Activated naive CD4-positive, alpha-beta T cell treated with anti-CD3 and anti-CD28 coated beads, Interleukin-2, amount 50 U/mL, for 72 hours (primary cell): ENCODE measurements around the gene IFI30. TPM values are rescaled to one million over a fixed set of nuclear protein-coding genes. Genes with fewer than 3 reads are reported as not detected.
A peak's percentile ranks its signal among the peaks of the same experiment; 100 is the strongest.

Source experiments
- ATAC-seq, 2 donors: fragments of 150-1000 bp; cut with Tn5 transposase; 2 replicates each; pipeline ENCODE4 v1.10.0; 2021; ENCODE audit warnings: mild to moderate bottlenecking in 2 of 2, moderate library complexity in 2 of 2
- DNase-seq, 2 donors: peaks; one replicate each; pipeline ENCODE4 v3.0.0; 2021 to 2022; ENCODE audit warnings: low spot score in 2 of 2
- H3K27ac Mint-ChIP-seq, 2 donors: one replicate each; pipeline ENCODE4 v1.8.0; 2022; ENCODE audit warnings: mild to moderate bottlenecking in 2 of 2, mixed read lengths in 2 of 2
- H3K36me3 Mint-ChIP-seq, 2 donors: one replicate each; pipeline ENCODE4 v1.8.0; 2022; ENCODE audit warnings: mixed read lengths in 2 of 2
- H3K9me3 Mint-ChIP-seq, 2 donors: one replicate each; pipeline ENCODE4 v1.8.0; 2022; ENCODE audit warnings: mixed read lengths in 2 of 2
- total RNA-seq, 2 donors: library from RNA; stranded (reverse); gene quantifications; one replicate each; pipeline ENCODE4 v1.2.3, GENCODE V29; 2022

IFI30 gene
- 10 to 100 TPM; 28.0 to 65.3 TPM for total RNA-seq

DNA sequence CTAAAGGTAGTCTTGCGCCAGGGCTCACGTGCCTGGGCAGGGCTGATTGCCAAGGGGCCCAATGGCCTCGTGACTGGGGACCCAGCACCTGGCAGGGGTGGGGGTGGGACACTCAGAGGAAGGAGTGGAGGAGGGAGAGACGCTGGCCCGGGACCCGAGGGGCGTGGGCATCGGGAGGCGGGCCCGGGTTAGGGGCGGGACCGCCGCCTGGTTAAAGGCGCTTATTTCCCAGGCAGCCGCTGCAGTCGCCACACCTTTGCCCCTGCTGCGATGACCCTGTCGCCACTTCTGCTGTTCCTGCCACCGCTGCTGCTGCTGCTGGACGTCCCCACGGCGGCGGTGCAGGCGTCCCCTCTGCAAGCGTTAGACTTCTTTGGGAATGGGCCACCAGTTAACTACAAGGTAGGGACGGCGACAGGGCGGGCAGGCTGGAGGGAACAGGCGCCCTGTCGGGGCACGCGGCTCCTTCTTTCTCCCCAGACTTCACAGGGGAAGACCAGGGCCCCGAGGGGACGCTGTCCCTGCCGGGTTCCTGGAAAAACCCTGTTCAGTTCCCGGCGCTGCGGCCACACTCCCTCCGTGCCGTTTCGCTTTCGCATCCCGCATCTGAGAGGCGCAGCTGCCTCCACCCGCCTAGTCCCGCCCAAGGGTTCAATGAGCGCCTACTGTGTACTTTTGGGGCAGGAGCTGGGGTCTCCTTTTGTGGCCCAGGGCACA lies at the start of gene IFI30:
Gene IFI30 (plus strand): TSS at position 242 of the 717 bp plus-strand sequence. CDS start 29 bp downstream, at position 271.
- no peaks in the 10 kb centered on the region for H3K9me3 Mint-ChIP-seq
- peaks cover 0 to 19% of the 10 kb centered on the region in 2 donors for H3K36me3 Mint-ChIP-seq
- peak within 1 kb of the TSS; percentile 74 to 92 for H3K27ac Mint-ChIP-seq
- ATAC-seq: peak; percentile 80 to 89
- peak; percentile 77 to 80 for DNase-seq

DNA sequence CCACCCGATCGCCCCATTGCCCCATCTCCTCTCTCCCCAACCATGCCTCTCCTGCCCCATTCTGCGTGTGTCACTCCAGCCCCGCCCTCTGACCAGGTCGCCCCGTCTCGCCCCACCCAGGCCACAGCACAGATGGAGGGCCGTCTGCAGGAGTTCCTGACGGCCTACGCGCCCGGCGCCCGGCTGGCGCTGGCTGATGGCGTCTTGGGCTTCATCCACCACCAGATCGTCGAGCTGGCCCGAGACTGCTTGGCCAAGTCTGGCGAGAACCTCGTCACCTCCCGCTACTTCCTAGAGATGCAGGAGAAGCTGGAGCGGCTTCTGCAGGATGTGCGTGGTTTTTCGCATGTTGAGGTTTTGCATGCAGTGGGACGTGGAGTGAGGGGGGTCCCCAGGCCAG lies 49.8 kb upstream of the IFI30 start:
- H3K27ac Mint-ChIP-seq: peak overlapping the region; percentile 57 to 84
- no peak for DNase-seq
- ATAC-seq: no peak
- H3K36me3 Mint-ChIP-seq: peaks cover 4 to 5% of the 10 kb centered on the region in 2 donors
- H3K9me3 Mint-ChIP-seq: no peaks in the 10 kb centered on the region

DNA sequence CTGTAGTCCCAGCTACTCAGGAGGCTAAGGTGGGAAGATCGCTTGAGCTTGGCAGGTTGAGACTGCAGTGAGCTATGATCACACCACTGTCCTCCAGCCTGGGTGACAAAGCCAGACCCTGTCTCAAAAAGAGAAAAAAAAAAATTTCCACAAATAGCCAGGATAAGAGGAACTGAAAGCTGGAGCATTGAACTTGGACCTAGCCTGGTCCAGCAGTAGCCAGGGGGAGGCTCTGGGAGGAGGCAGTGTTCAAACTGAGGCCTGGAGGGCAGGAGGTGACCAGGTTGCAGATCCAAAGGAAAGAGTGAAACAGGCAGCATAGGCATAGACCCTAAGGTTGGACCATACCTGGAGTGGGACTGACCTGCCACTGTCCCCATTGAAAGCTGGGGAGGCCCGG lies 47.5 kb upstream of the IFI30 start:
- Mint-ChIP-seq H3K27ac (peak overlapping the region in 1 of 2 donors; percentile 87), H3K9me3 (no peaks in the 10 kb centered on the region), H3K36me3 (peaks cover 4 to 7% of the 10 kb centered on the region in 2 donors)
- DNase-seq: no peak
- ATAC-seq: no peak

DNA sequence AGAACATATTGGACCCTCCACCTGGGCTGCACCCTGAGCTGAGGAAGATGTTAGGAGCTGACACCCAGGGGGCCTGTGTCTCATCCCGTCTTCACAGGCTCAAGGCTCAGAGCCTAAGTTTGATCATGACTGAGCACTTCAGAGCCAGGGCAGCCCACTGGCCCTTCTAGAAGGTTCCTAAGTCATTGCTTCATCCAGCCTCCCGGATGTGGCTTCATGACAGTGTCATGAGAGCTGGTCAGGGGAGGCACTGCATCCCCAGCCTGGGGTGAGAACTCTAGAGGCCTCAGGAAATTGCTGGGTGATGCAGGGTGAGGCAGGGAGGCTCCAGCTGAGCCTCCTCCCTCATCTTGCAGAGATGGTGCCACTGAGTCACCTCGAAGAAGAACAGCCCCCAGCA lies 45.6 kb upstream of the IFI30 start:
- DNase-seq (no peak), ATAC-seq (peak in 1 of 2 donors; percentile 70)
- Mint-ChIP-seq H3K9me3 (no peaks in the 10 kb centered on the region), H3K27ac (peak overlapping the region; percentile 25 to 68), H3K36me3 (peaks cover 7 to 9% of the 10 kb centered on the region in 2 donors)

DNA sequence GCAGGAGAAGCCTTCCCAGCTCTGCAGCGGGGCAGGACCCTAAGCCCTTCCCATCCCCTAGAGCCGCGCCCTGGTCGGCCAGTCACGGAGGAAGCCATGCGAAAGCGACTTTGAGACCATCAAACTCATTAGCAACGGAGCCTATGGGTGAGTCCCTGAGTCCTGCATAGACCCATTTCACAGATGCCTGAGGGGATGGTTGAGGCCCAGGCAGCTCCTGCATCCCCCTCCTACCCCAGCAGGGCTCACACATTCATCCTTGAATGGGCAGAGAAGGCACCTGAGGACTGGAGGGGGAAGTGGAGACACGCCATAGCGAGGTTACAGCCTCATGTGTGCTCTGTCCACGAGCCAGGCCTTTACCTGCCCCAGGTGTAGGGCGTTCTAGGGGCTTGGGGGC lies 44.8 kb upstream of the IFI30 start:
- peaks cover 7 to 9% of the 10 kb centered on the region in 2 donors for H3K36me3 Mint-ChIP-seq
- H3K27ac Mint-ChIP-seq: peak overlapping the region in 1 of 2 donors; percentile 25
- DNase-seq: no peak
- no peaks in the 10 kb centered on the region for H3K9me3 Mint-ChIP-seq
- ATAC-seq: no peak

DNA sequence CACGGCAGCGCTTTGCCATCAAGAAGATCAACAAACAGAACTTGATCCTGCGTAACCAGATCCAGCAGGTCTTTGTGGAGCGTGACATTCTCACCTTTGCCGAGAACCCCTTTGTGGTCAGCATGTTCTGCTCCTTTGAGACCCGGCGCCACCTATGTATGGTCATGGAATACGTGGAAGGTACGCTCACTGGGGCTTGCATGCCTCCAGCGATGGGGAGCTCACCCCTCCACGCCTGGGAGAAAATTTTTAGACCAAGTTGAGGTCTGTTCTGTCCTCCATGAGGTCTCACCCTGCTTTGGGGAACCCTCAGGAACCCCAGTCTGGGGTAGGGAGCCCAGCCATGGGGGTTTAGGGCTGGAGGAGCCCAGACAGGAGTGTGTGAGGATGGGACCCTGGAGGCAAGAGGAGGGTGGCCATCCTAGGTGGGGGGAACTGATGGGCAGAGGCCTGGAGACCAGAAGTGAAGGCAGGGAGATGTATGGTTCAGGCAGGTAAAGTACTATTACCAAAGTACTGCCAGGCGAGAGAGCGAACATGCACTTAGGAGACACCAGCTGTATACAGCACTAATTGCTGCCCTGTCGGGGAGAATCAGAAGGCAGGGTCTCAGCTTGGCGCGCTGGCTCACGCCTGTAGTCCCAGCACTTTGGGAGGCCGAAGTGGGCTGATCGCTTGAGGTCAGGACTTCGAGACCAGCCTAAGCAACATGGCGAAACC lies 42.9 kb upstream of the IFI30 start:
- peak overlapping the region in 1 of 2 donors; percentile 21 for H3K27ac Mint-ChIP-seq
- ATAC-seq: no peak
- H3K36me3 Mint-ChIP-seq: peaks cover 7 to 9% of the 10 kb centered on the region in 2 donors
- no peaks in the 10 kb centered on the region for H3K9me3 Mint-ChIP-seq
- DNase-seq: no peak

DNA sequence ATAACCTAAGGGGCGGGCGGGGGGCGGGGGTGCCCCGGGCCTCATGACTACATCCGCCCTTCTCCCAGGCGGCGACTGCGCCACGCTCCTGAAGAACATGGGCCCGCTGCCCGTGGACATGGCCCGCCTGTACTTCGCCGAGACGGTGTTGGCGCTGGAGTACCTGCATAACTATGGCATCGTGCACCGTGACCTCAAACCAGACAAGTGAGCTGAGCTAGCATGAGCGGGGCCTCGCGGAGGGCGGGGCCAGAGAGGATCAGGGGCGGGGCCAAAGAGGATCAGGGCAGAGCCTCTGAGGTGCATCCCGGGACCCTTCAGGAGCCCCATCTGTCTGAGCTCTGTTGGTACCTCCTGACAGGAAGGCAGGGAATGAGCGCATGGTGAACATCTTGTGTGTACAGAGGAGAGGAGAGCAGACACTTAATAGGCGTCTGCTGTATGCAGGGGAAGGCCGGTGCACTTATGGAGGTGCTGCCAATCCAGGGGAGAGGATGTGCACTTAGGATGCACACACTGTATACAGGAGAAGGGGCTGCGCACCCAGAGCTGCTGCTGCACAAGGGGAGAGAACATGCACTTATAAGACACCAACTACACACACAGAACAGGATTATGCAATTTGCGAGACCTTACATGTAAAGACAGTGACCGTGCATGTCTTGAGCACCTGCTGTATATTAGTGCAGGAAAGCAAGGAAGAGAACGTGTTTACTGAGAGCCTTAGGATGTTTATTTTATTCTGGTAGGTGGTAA lies 41.6 kb upstream of the IFI30 start:
- Mint-ChIP-seq H3K27ac (no peak overlapping the region), H3K36me3 (peaks cover 7 to 9% of the 10 kb centered on the region in 2 donors), H3K9me3 (no peaks in the 10 kb centered on the region)
- DNase-seq (no peak), ATAC-seq (no peak)

DNA sequence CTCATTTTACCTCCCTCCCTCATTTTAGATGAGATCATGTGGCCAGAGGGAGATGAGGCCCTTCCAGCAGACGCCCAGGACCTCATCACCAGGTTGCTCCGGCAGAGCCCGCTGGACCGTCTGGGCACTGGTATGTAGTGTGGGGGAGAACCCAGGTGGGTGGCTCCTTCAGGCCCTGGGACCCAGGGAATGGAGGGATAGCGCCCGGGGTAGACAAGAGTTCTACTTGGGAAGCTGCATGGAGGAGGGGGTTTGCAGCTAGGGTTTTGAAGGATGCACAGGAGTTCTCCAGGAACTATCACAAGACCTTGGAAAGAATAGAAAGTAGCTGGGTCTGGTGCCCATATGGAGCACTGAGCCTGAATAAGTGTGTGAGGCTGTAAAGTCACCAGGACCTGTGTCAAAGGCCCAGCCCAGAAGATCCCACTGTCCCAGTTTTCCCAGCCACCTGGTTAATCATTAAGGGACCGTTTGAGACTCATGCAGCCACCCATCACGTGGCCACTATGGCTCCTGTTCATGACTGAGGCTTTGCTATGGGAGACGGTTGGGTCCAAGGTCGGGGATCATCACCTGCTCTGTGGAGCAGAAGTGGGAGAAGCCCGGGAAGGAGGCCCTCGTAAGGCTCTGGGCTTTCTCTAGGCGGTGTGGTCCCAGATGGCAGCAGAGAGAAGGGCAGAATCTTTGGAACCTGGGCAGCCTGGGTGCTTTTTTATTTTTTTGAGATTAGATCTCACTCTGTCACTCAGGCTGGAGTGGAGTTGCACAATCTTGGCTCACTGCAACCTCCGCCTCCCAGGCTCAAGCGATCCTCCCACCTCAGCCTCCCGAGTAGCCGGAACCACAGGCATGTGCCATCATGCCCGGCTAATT lies 37.7 kb upstream of the IFI30 start:
- DNase-seq: no peak
- peaks cover 0 to 4% of the 10 kb centered on the region in 2 donors for H3K9me3 Mint-ChIP-seq
- H3K36me3 Mint-ChIP-seq: peaks cover 7 to 14% of the 10 kb centered on the region in 2 donors
- ATAC-seq: no peak
- peak overlapping the region in 1 of 2 donors; percentile 79 for H3K27ac Mint-ChIP-seq

DNA sequence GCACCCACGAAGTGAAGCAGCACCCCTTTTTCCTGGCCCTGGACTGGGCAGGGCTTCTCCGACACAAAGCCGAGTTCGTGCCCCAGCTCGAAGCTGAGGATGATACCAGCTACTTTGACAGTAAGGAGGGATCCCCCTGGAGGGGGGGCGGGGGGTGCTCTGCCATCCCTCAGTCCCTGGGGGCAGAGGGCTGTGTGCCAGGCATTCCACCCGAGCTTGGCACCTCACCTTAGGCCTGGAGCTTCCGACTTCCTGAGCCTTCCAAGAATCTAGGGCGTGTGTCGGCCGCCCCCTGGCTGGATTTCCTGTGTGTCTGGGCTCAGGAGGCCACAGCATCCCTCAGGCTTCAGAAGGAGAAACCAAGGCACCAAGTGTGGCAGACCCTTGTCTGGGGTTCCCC lies 36.4 kb upstream of the IFI30 start:
- Mint-ChIP-seq H3K27ac (no peak overlapping the region), H3K36me3 (peaks cover 5 to 12% of the 10 kb centered on the region in 2 donors), H3K9me3 (peaks cover 0 to 4% of the 10 kb centered on the region in 2 donors)
- no peak for ATAC-seq
- DNase-seq: no peak

DNA sequence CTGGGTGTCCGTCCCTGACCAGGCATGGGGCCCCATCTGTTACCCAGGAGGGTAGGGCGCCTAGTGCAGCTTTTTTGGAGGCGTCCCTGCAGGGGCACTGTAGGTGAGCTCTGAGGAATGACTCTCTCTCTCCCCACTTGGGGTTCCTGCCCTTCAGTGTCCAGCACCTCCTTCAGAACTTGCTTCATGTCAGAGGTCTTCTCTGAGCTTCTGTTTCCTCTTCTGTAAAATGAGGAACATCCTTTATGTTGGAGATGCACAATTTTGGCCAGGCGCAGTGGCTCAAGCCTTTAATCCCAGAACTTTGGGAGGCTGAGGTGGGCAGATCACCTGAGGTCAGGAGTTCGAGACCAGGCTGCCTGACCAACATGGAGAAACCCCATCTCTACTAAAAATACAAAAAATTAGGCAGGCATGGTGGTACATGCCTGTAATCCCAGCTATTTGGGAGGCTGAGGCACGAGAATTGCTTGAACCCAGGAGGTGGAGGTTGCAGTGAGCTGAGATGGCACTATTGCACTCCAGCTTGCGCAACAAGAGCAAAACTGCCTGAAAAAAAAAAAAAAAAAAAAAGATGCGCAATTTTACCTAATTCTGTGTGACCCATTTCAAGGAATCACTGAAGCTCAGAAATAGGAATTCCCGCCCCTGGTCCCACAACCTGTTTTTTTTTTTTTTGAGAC lies 35.8 kb upstream of the IFI30 start:
- no peak overlapping the region for H3K27ac Mint-ChIP-seq
- H3K36me3 Mint-ChIP-seq: peaks cover 5 to 11% of the 10 kb centered on the region in 2 donors
- peaks cover 0 to 4% of the 10 kb centered on the region in 2 donors for H3K9me3 Mint-ChIP-seq
- no peak for ATAC-seq
- no peak for DNase-seq

DNA sequence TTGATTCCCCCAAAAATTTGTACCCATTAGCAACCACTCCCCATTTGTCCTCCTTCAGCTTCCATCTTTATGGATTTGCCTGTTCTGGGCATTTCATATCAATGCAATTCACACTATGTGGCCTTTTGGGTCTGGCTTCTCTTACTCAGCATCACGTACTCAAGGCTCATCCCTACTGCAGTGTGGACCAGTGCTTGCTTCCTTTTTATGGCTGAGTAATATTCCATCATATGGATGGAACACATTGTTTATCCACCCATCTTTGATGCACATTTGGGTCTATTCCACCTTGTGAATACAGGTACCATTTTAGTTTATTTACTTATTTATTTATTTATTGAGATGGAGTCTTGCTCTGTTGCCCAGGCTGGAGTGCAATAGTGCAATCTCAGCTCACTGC lies 33.1 kb upstream of the IFI30 start:
- no peak overlapping the region for H3K27ac Mint-ChIP-seq
- H3K36me3 Mint-ChIP-seq: peaks cover 5 to 17% of the 10 kb centered on the region in 2 donors
- DNase-seq (no peak), ATAC-seq (no peak)
- peaks cover 0 to 4% of the 10 kb centered on the region in 2 donors for H3K9me3 Mint-ChIP-seq

DNA sequence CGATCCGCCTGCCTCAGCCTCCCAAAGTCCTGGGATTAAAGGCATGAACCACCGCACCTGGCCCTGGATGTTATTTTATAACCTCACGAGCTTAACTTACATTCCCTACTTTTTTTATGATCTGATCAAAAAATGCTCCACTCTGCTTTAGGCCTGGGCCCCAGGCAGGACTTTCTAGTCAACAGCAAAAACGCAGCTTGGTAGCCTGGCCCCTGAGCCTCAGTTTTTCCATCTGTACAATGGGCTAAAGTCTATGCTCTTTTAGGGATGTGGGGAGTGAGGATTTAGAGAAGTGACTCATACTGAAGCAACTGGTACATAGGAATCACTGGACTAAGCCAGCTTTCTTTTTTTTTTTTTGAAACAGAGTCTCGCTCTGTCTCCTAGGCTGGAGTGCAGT lies 32.6 kb upstream of the IFI30 start:
- Mint-ChIP-seq H3K9me3 (peaks cover 0 to 4% of the 10 kb centered on the region in 2 donors), H3K27ac (no peak overlapping the region), H3K36me3 (peaks cover 5 to 17% of the 10 kb centered on the region in 2 donors)
- DNase-seq: no peak
- no peak for ATAC-seq

DNA sequence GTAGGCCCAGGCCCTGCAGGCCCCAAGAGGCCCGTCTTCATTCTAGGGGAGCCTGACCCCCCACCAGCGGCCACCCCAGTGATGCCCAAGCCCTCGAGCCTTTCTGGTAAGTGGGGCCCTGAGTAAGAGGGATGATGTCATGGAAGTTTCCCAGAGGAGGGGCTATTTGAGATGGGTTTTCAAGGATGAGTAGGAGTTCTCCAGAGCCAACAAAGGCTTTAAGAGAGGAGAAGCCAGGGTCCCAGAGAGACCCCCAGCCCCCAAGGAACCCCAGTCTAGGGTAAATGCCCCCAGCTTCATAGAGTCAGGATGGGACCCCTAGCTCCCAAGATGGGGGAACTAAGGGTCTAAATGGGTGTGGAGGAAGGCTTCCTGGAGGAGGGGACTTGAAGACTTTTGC lies 29.7 kb upstream of the IFI30 start:
- peaks cover 0 to 4% of the 10 kb centered on the region in 2 donors for H3K9me3 Mint-ChIP-seq
- DNase-seq (no peak), ATAC-seq (no peak)
- peak overlapping the region; percentile 71 to 72 for H3K27ac Mint-ChIP-seq
- peaks cover 5 to 24% of the 10 kb centered on the region in 2 donors for H3K36me3 Mint-ChIP-seq

DNA sequence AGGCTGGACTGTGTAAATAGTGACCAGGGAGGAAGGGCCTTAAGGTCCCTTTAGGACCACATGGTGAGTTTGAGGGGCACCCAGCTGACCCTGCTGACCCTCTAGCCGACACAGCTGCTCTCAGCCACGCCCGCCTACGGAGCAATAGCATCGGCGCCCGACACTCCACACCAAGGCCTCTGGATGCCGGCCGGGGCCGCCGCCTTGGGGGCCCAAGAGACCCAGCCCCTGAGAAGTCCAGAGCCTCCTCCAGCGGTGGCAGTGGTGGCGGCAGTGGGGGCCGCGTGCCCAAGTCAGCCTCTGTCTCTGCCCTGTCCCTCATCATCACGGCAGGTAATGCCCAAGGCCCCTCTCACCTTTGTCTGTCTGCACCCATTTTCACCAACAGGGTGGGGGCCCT lies 29.3 kb upstream of the IFI30 start:
- Mint-ChIP-seq H3K9me3 (peaks cover 0 to 4% of the 10 kb centered on the region in 2 donors), H3K27ac (peak overlapping the region; percentile 71 to 72), H3K36me3 (peaks cover 5 to 24% of the 10 kb centered on the region in 2 donors)
- DNase-seq: no peak
- ATAC-seq: no peak

DNA sequence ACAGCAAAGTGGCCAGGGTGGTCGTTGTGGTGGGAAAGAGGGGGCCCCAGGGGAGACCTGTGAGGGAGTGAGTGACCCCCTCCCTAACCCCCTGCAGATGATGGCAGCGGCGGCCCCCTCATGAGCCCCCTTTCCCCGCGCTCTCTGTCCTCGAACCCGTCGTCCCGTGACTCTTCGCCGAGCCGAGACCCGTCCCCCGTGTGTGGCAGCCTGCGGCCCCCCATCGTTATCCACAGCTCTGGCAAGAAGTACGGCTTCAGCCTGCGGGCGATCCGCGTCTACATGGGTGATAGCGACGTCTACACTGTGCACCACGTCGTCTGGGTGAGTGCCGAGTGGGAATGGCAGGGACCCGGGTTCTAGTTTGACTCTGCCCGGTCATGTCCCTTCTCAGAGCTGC lies 28.7 kb upstream of the IFI30 start:
- Mint-ChIP-seq H3K27ac (peak overlapping the region; percentile 18 to 75), H3K36me3 (peaks cover 5 to 24% of the 10 kb centered on the region in 2 donors), H3K9me3 (peaks cover 0 to 4% of the 10 kb centered on the region in 2 donors)
- ATAC-seq (no peak), DNase-seq (no peak)
